GM19043 (cell line): Measurements from ENCODE around the gene NUP160.
"Not testable (repeated sequence)": the region's sequence is repeated elsewhere in the genome, so short reads cannot be mapped to it uniquely, and the experiment has no call there.

ENCODE experiments used
- ATAC-seq: cut with Tn5 transposase; IDR thresholded peaks from one replicate; pipeline ENCODE4 v1.9.1; 2021; ENCODE audit warnings: low read depth; ENCODE audit not compliant: unreplicated experiment

Gene NUP160

DNA sequence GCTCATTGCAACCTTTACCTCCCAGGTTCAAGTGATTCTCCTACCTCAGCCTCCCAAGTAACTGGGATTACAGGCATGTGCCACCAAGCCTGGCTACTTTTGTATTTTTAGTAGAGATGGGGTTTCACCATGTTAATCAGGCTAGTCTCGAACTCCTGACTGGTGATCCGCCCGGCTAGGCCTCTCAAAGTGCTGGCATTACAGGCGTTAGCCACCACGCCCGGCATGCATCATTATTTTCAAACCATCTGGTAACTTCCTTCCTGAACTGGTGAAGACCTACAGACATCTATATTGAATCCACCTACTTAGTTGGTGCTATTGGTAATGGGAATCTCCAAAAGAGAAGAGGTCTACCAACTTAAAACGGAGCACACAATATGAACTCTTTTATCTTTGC, 110.3 kb downstream of the NUP160 start:
- not testable (repeated sequence) for ATAC-seq

DNA sequence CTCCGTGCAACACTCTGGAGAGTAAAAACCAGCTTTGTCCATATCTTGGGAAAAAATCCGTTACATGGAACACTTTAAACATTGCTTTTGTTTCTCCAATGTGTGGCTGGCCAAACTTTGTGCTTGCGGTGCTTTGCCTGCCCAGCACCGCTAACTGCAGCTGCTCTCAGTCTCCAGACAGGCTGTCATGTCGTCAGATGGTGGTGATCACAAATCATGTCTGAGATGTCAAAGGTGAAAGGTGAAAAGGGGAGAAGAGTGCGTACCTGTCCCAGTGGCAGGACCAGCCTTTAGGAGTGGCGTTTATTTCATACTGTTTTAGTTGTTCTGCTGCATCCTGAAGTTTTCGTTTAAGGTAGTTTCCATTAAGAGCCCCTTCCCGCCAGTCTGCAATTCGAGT, 115.9 kb downstream of the NUP160 start:
- no peak for ATAC-seq

DNA sequence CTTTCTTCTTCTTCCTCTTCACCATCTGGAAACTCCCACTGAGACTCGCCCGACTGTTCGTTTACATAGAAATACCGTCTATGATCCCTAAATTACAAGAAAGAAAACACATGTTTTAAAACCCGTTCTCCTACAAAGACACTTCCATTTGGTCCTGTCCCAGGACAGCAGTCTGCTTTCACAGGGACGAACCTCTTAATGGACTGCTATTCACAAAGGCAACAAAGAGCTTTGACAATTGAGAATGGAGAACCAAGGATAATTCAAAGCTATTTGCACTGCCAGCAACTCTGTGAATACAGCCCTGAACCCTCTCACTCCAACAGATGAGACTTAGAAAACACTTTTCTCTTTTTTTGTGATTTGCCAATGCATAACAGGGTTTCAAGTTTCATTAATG, 116.7 kb downstream of the NUP160 start:
- no peak for ATAC-seq
